AG09309 (cell line): ENCODE results near the gene AZU1.

ENCODE experiments used
- DNase-seq: peaks from one replicate; pipeline ENCODE4 v3.0.0-alpha.2; 2010; ENCODE audit warnings: low read depth
- H3K4me3 ChIP-seq: 2 replicates; pipeline ENCODE4 v1.5.1; 2011; ENCODE audit warnings: mild to moderate bottlenecking, low read depth, low read length, moderate library complexity; ENCODE audit not compliant: control insufficient read depth
- TF ChIP-seq, protein P1 (sequence below): IDR thresholded peaks from 2 replicates; pipeline ENCODE4 v1.5.1; 2011; ENCODE audit warnings: mild to moderate bottlenecking, low read depth, low read length, inconsistent platforms; ENCODE audit not compliant: insufficient read depth, control insufficient read depth; ENCODE audit errors: missing control alignments

AZU1 gene

DNA sequence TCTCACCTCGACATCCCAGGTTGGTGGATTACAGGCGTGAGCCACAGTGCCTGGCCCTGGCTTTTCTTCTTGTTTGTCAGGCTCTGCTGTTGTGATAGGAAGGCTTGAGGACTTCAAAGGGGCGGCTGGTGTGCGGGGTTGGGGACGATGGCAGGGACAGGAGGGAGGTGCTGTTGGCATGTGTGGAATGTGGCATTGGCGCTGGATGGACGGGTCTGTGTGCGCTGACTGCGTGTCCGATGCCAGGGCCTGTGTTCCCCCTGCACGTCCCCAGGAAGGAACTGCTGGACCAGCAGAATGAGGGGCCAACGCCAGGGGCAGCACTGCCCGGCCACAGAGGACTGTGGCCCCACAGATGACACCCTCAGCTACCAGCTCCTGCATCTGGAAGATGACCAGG lies 43.1 kb upstream of the AZU1 start:
- H3K4me3 ChIP-seq, result no peak overlapping the region
- DNase-seq, result no peak
- TF ChIP-seq, protein P1, sequence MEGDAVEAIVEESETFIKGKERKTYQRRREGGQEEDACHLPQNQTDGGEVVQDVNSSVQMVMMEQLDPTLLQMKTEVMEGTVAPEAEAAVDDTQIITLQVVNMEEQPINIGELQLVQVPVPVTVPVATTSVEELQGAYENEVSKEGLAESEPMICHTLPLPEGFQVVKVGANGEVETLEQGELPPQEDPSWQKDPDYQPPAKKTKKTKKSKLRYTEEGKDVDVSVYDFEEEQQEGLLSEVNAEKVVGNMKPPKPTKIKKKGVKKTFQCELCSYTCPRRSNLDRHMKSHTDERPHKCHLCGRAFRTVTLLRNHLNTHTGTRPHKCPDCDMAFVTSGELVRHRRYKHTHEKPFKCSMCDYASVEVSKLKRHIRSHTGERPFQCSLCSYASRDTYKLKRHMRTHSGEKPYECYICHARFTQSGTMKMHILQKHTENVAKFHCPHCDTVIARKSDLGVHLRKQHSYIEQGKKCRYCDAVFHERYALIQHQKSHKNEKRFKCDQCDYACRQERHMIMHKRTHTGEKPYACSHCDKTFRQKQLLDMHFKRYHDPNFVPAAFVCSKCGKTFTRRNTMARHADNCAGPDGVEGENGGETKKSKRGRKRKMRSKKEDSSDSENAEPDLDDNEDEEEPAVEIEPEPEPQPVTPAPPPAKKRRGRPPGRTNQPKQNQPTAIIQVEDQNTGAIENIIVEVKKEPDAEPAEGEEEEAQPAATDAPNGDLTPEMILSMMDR, result no peak

DNA sequence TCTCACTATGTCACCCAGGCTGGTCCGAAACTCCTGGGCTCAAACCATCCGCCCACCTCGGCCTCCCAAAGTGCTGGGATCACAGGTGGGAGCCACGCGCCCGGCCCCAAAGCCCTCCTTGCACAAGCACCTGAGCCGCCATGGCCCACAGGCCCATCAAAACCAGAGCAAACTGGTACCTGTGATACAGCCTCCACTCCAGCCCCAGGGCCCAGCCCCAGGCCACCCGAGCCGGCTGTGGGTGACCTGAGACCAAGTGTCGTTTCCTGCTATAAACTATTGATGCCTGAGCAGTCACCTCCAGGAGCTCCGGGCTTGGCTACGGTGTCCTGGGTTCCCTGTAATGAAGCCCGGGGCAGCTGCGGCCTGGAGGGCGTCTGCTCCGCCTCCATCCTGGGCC lies 40.1 kb upstream of the AZU1 start:
- DNase-seq, result no peak

DNA sequence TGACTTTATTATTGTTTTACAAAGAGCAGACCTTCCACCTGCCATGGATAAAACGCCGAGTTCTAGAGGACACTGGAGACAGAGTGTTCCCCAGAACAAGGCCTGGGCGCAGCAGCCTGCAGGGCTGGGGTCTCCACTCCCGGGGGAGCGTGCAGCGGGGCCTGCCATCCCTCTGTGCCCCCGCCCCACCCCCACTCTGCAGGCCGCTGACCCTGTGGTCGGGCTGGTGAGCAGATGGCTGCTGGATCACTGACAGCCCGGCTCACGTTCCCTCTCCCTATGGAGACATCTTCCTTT lies 39.0 kb upstream of the AZU1 start:
- TF ChIP-seq, protein P1, result no peak
- no peak overlapping the region for H3K4me3 ChIP-seq
- DNase-seq, result no peak

More for the DNA sequence above, 40.1 kb upstream of the AZU1 start:
- TF ChIP-seq, protein P1, result no peak
- no peak overlapping the region for H3K4me3 ChIP-seq

DNA sequence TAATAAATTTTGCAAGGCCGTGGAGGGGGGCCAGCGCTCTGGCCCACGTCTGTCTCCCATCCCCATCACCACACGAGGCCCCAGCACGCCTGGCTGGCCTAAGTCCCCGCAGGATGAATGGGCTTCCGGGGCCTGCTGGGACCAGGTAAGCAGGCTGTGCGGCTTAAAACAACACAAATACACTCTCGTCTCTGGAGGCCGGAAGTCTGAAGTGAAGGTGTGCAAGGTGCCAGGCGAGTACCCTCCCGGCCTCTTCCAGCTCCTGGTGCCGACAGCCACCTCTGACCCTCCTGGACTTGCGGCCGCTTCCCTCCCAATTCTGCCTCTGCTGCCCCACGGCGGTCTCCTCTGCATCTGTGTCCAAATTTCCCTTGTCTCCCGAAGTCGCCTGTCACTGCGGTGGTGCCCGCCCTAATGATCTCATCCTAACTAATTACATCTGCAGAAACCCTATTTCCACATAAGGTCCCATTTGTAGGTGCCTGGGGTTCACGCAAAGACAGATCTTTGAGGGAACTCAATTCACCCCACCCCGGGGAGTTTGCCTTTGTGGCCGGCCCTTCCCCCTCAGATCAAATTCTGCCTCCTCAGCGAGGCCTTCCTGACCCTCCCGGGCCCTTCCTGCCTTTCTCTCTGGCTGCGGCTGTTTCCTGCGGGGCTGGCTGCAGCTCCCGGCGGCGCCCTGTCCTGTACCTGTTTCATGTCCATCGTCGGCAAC lies 38.5 kb upstream of the AZU1 start:
- H3K4me3 ChIP-seq, result no peak overlapping the region
- DNase-seq, result no peak
- TF ChIP-seq, protein P1, result no peak

DNA sequence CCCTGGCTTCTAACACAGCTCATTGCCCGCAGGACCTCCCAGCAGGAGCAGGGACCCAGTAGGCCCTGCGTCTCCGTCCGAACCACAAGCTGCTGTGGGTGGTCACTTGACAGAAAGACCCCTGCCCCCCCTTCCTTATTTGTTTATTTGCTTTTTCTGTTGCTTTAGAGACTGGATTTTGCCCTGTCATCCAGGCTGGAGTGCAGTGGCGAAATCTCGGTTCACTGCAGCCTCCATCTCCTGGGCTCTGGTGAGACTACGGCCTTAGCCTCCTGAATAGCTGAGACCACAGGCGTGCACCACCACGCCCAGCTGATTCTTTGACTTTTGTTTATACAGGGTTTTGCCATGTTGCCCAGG lies 38.0 kb upstream of the AZU1 start:
- TF ChIP-seq, protein P1, result no peak
- DNase-seq, result no peak
- H3K4me3 ChIP-seq, result no peak overlapping the region

DNA sequence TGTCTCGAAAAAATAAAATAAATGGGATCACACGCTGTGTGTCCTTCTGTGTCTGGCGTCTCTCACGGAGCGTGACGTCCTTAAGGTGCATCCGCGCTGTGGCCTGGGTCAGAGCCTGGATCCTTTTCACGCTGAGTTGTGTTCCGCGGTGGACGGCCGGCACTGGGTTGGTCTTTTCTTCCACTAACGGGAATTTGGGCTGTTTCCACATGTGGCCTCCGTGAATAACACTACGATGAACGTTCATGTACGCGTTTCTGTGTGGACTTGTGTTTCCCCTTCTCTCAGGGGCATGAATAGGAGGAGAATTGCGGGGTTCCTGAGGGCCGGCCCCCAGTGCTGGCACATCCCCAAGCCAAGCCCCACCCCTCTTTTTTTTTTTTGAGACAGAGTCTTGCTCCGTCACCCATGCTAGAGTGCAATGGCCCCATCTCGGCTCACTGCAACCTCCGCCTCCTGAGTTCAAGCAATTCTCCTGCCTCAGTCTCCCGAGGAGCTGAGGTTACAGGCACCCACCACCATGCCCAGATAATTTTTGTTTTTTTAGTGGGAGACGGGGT lies 36.5 kb upstream of the AZU1 start:
- no peak overlapping the region for H3K4me3 ChIP-seq
- TF ChIP-seq, protein P1, result no peak
- no peak for DNase-seq

DNA sequence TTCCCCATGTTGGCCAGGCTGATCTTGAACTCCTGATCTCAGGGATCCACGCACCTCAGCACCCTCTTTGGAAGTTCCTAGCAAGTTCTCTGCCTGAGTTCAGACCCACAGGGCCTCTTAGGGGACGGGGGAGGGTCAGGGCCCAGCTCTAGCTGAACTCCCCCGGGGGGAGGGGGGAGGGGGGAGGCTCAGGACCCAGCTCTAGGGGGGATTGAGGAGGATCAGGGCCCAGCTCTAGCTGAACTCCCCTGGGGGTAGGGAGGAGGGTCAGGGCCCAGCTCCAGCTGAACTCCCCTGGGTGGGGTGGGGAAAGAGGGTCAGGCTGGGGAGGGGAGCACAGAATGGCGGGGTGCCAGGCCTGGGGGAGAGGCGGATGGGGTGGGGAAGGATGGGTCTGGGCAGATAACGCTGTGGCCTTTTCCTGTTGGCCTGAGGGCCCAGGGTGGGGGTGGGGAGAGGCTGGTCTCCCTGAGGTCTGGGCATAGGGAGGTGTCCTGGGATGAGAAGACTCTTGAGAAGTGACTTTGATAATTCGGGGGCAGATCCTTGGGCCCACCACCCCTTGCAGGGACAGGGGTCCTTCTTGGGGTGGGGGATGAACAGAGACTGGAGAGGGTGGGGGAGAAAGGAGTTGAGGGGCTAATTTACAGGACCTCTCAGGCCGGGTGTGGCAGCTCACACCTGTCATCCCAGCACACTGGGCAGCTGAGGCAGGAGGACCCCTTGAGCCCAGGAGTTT lies 35.9 kb upstream of the AZU1 start:
- no peak overlapping the region for H3K4me3 ChIP-seq
- TF ChIP-seq, protein P1, result no peak
- DNase-seq, result no peak
